Panc1 (cell line): ENCODE data around the gene NFIB. TPM values are rescaled to one million over a fixed set of nuclear protein-coding genes. Genes with fewer than 3 reads are reported as not detected.

Source experiments
- ATAC-seq: fragments of 200-7000 bp; cut with Tn5 transposase; 2 replicates; pipeline ENCODE4 v1.9.1; 2020; ENCODE audit warnings: mild to moderate bottlenecking, moderate library complexity
- BruUV-seq: library from RNA; stranded (reverse); fragments of 400-500 nt; replicated peaks from 2 replicates; lab custom pipeline; 2021; lab: Mats Ljungman, UMichigan
- CTCF ChIA-PET: fragments of 300-600 bp; sonication (Branson Sonifier 250); formaldehyde crosslinking; loops from one replicate; lab custom pipeline; 2022; ENCODE audit warnings: antibody characterized with exemption; lab: Charles Lee
- POLR2A ChIA-PET: fragments of 300-600 bp; sonication (Branson Sonifier 250); formaldehyde crosslinking; loops from one replicate; lab custom pipeline; 2022; ENCODE audit warnings: antibody characterized with exemption; lab: Charles Lee
- DNase-seq: peaks from one replicate; pipeline ENCODE4 v3.0.0-alpha.2; 2010; ENCODE audit warnings: low read depth, low spot score
- H3K27ac ChIP-seq: 2 replicates; pipeline ENCODE4 v1.5.1; 2011; ENCODE audit warnings: mild to moderate bottlenecking, low read length, inconsistent platforms
- H3K27me3 ChIP-seq: fragments of 200-500 bp; sonication (Bioruptor generic); 2 replicates; pipeline ENCODE4 v1.6.0; 2014; ENCODE audit warnings: low read length, inconsistent platforms; ENCODE audit not compliant: control insufficient read depth, insufficient read depth
- H3K36me3 ChIP-seq: fragments of 200-500 bp; sonication (Bioruptor generic); 2 replicates; pipeline ENCODE4 v1.5.1; 2014; ENCODE audit warnings: inconsistent platforms, mild to moderate bottlenecking, low read length, moderate library complexity; ENCODE audit not compliant: control insufficient read depth, insufficient read depth
- H3K4me1 ChIP-seq: 2 replicates; pipeline ENCODE4 v1.5.1; 2011; ENCODE audit warnings: inconsistent platforms, mild to moderate bottlenecking, low read length, moderate library complexity; ENCODE audit not compliant: control insufficient read depth, insufficient read depth
- H3K4me3 ChIP-seq, 2 experiments: 2 replicates each; pipeline ENCODE4 v1.5.1; 2011 to 2012; ENCODE audit warnings: low read depth in 2 of 2, low read length in 2 of 2, mild to moderate bottlenecking in 2 of 2, inconsistent platforms in 1 of 2, moderate library complexity in 1 of 2
- H3K9me3 ChIP-seq: fragments of 200-500 bp; sonication (Bioruptor generic); 2 replicates; pipeline ENCODE4 v1.5.1; 2014; ENCODE audit warnings: low read depth, mild to moderate bottlenecking, inconsistent platforms, low read length, moderate library complexity; ENCODE audit not compliant: control insufficient read depth, insufficient read depth
- POLR2AphosphoS5 ChIP-seq: IDR thresholded peaks from 2 replicates; pipeline ENCODE4 v1.6.1; 2012; ENCODE audit warnings: mild to moderate bottlenecking, low read depth, low read length, moderate library complexity
- SIN3A ChIP-seq: IDR thresholded peaks from 2 replicates; pipeline ENCODE4 v1.6.1; 2012; ENCODE audit warnings: low read depth, mild to moderate bottlenecking, low read length, moderate library complexity, borderline replicate concordance; ENCODE audit not compliant: insufficient read depth
- TCF7L2 ChIP-seq: IDR thresholded peaks from 2 replicates; pipeline ENCODE4 v1.6.1; 2011; ENCODE audit warnings: mild to moderate bottlenecking, low read depth, low read length, inconsistent platforms
- in situ Hi-C: cut with HindIII; loops from 2 replicates; pipeline ENCODE4 v1.10.0; 2016; ENCODE audit warnings: low sequenced_read_pairs, low pct_unique_long_range_greater_than_20kb
- intact Hi-C: fragments of 100-400 bp; cut with micrococcal nuclease; formaldehyde crosslinking; loops from one replicate; pipeline ENCODE4 v1.10.0; 2022; ENCODE audit not compliant: unreplicated experiment
- total RNA-seq: library from RNA; stranded (reverse); gene quantifications from one replicate; pipeline ENCODE4 v1.2.1, GENCODE V29; 2021; ENCODE audit not compliant: unreplicated experiment
- TF ChIP-seq, protein P1 (sequence below), 2 experiments: IDR thresholded peaks; 2 replicates each; pipeline ENCODE4 v1.6.1; 2011 to 2012; ENCODE audit warnings: low read depth in 2 of 2, control low read depth in 1 of 2, low read length in 1 of 2, mild to moderate bottlenecking in 1 of 2, moderate library complexity in 1 of 2; ENCODE audit not compliant: insufficient read depth in 1 of 2
- TF ChIP-seq, protein P2 (sequence below): fragments of 450-650 bp; IDR thresholded peaks from 2 replicates; pipeline ENCODE4 v1.5.1; 2017; ENCODE audit warnings: mild to moderate bottlenecking

Gene NFIB
- total RNA-seq, 1 experiment from 2014 or later, result 26.7 TPM

DNA sequence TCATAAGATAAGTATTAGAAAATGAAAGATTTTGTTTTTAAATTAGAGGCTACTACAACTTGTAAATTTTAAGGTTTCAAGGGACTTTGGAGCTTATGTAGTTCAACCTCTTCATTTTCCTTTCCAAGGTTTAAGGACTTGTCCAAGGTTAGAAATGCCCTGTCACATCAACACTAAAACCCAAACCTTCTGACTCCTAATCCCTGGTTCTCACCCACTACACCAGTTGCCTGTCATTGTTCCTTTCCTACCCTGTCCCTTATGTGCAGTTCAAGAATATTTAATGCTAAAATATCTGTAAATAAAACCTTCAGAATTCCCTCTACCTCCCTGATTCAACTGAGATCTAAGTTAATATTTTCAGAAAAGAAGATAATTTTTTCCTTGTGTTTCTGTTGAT lies 206.4 kb downstream of the NFIB start:
- H3K36me3 ChIP-seq, result no peaks in the 10 kb centered on the region
- POLR2A ChIA-PET, result no interaction called here
- in situ Hi-C loops, result no loop called here

DNA sequence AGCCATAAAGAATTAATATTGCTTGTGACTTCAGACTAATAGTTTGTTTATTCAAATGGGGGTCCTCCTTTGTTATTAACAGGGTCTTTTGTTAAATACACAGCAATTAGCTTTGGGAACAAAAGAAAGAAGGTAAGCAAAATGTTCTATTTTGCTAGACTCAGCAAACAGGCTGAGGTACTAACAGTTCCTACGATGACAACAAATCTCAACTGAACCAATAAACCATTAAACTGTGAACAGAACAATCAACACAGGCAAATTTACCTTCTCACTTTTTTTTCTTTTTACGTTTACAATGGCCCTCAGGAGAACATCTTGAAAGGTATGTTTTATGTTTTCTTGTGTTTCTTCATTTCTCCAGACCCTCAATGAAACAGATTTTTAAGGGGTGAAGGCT lies 207.2 kb downstream of the NFIB start:
- no peak for TF ChIP-seq POLR2AphosphoS5
- TF ChIP-seq, protein P1, sequence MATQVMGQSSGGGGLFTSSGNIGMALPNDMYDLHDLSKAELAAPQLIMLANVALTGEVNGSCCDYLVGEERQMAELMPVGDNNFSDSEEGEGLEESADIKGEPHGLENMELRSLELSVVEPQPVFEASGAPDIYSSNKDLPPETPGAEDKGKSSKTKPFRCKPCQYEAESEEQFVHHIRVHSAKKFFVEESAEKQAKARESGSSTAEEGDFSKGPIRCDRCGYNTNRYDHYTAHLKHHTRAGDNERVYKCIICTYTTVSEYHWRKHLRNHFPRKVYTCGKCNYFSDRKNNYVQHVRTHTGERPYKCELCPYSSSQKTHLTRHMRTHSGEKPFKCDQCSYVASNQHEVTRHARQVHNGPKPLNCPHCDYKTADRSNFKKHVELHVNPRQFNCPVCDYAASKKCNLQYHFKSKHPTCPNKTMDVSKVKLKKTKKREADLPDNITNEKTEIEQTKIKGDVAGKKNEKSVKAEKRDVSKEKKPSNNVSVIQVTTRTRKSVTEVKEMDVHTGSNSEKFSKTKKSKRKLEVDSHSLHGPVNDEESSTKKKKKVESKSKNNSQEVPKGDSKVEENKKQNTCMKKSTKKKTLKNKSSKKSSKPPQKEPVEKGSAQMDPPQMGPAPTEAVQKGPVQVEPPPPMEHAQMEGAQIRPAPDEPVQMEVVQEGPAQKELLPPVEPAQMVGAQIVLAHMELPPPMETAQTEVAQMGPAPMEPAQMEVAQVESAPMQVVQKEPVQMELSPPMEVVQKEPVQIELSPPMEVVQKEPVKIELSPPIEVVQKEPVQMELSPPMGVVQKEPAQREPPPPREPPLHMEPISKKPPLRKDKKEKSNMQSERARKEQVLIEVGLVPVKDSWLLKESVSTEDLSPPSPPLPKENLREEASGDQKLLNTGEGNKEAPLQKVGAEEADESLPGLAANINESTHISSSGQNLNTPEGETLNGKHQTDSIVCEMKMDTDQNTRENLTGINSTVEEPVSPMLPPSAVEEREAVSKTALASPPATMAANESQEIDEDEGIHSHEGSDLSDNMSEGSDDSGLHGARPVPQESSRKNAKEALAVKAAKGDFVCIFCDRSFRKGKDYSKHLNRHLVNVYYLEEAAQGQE (IDR thresholded peaks at IDR 0.05; ENCODE audit: insufficient read depth in 1 of 2, low read depth in 2 of 2, low read length in 1 of 2), result no peak
- TF ChIP-seq, protein P2, sequence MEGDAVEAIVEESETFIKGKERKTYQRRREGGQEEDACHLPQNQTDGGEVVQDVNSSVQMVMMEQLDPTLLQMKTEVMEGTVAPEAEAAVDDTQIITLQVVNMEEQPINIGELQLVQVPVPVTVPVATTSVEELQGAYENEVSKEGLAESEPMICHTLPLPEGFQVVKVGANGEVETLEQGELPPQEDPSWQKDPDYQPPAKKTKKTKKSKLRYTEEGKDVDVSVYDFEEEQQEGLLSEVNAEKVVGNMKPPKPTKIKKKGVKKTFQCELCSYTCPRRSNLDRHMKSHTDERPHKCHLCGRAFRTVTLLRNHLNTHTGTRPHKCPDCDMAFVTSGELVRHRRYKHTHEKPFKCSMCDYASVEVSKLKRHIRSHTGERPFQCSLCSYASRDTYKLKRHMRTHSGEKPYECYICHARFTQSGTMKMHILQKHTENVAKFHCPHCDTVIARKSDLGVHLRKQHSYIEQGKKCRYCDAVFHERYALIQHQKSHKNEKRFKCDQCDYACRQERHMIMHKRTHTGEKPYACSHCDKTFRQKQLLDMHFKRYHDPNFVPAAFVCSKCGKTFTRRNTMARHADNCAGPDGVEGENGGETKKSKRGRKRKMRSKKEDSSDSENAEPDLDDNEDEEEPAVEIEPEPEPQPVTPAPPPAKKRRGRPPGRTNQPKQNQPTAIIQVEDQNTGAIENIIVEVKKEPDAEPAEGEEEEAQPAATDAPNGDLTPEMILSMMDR, result no peak
- TF ChIP-seq SIN3A, result no peak
- TF ChIP-seq TCF7L2, result no peak
- Histone ChIP-seq H3K4me3 (no peak overlapping the region), H3K27ac (no peak overlapping the region), H3K27me3 (no peaks in the 10 kb centered on the region), H3K4me1 (no peaks in the 10 kb centered on the region), H3K9me3 (no peaks in the 10 kb centered on the region), H3K36me3 (no peaks in the 10 kb centered on the region)
- intact Hi-C loops, result loop anchor here (10.0 kb wide), 1 partner anchor 422 kb away; no protein-coding TSS in a partner anchor
- no TSS peak for BruUV-seq
- no peak for DNase-seq
- CTCF ChIA-PET, result no interaction called here
- in situ Hi-C loops, result no loop called here
- POLR2A ChIA-PET, result no interaction called here
- no peak for ATAC-seq

More for the DNA sequence above, 206.4 kb downstream of the NFIB start:
- BruUV-seq, result no TSS peak
- no peaks in the 10 kb centered on the region for H3K9me3 ChIP-seq
- no peaks in the 10 kb centered on the region for H3K27me3 ChIP-seq
- H3K27ac ChIP-seq, result no peak overlapping the region
- CTCF ChIA-PET, result no interaction called here
- intact Hi-C loops, result loop anchor here (10.0 kb wide), 1 partner anchor 423 kb away; no protein-coding TSS in a partner anchor
- H3K4me3 ChIP-seq, result no peak overlapping the region
- TF ChIP-seq POLR2AphosphoS5 (no peak), TCF7L2 (no peak), SIN3A (no peak)
- TF ChIP-seq, protein P1 (IDR thresholded peaks at IDR 0.05; ENCODE audit: insufficient read depth in 1 of 2, low read depth in 2 of 2, low read length in 1 of 2), result no peak
- TF ChIP-seq, protein P2, result no peak
- no peaks in the 10 kb centered on the region for H3K4me1 ChIP-seq
- ATAC-seq (no peak), DNase-seq (no peak)
